ENCODE data around the gene PCSK2.

- TF ChIP-seq POLR2A (IDR thresholded peaks at IDR 0.05) (no peak), POLR2AphosphoS5 (IDR thresholded peaks at IDR 0.05) (no peak)
- TF ChIP-seq, protein P1, sequence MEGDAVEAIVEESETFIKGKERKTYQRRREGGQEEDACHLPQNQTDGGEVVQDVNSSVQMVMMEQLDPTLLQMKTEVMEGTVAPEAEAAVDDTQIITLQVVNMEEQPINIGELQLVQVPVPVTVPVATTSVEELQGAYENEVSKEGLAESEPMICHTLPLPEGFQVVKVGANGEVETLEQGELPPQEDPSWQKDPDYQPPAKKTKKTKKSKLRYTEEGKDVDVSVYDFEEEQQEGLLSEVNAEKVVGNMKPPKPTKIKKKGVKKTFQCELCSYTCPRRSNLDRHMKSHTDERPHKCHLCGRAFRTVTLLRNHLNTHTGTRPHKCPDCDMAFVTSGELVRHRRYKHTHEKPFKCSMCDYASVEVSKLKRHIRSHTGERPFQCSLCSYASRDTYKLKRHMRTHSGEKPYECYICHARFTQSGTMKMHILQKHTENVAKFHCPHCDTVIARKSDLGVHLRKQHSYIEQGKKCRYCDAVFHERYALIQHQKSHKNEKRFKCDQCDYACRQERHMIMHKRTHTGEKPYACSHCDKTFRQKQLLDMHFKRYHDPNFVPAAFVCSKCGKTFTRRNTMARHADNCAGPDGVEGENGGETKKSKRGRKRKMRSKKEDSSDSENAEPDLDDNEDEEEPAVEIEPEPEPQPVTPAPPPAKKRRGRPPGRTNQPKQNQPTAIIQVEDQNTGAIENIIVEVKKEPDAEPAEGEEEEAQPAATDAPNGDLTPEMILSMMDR (IDR thresholded peaks at IDR 0.05 in 8 of 11, conservative IDR thresholded peaks at IDR 0.05 in 3 of 11): no peak
Measured at GRCh38 chr20:17485017-17485416, 258.2 kb downstream of the PCSK2 start.

Measured in spleen (tissue), 7 donors.